Bone marrow (tissue), 2 donors: ENCODE data around the gene PDZD2.
"Not testable (repeated sequence)": the region's sequence is repeated elsewhere in the genome, so short reads cannot be mapped to it uniquely, and the experiment has no call there.

Experiments
- DNase-seq, 2 donors: peaks; one replicate each; lab custom pipeline; 2025; lab: John Stamatoyannopoulos, UW

The PDZD2 gene

DNA sequence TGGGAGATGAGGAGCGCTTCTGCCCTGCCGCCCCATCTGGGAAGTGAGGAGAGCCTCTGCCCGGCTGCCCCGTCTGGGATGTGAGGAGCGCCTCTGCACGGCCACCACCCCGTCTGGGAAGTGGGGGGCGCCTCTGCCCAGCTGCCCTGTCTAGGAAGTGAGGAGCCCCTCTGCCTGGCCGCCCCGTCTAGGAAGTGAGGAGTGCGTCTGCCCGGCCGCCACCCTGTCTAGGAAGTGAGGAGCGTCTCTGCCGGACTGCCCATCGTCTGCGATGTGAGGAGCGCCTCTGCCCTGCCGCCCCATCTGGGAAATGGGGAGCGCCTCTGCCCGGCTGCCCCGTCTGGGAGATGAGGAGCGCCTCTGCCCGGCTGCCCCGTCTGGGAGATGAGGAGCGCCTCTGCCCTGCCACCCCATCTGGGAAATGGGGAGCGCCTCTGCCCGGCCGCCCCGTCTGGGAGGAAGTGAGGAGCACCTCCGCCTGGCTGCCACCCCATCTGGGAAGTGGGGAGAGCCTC, 401.3 kb downstream of the PDZD2 start:
- DNase-seq: not testable (repeated sequence)

DNA sequence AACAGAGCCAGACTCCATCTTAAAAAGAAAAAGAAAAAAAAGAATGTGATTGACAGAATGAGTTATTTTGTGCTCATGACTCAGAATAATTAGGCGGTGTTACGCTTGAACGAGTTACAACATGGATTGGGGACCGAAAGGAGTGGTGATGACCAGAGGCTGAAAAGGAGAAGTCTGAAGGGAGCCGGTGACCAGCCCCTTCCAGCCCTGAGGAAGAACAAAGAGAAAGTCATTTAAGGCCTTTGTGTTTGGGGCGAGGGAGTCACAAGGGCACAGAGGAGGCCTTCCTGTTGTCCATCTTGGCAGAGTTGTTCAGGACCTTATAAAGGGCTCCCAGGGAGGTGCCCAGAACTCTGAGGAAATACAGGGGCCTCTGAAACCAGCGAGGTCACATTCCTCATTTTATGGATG, 403.6 kb downstream of the PDZD2 start:
- DNase-seq: no peak

DNA sequence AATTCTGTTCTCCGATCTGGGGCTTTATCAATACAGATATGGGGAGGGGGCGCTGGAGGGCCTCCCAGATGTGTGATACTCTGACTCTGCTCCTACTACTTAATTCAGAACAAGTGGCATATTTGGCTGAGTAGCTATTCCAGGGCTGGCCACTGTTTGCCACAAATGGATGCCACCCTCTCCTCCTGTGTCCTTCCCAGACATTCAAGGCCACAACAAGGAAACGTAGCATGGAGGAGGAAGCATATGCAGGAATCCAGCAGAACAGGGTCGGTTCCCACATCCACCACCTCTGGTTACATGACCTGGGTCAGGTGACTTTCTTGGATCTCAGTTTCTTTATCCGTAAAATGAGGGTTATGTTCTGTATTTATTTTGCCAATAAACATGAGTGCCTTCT, 404.2 kb downstream of the PDZD2 start:
- no peak for DNase-seq

DNA sequence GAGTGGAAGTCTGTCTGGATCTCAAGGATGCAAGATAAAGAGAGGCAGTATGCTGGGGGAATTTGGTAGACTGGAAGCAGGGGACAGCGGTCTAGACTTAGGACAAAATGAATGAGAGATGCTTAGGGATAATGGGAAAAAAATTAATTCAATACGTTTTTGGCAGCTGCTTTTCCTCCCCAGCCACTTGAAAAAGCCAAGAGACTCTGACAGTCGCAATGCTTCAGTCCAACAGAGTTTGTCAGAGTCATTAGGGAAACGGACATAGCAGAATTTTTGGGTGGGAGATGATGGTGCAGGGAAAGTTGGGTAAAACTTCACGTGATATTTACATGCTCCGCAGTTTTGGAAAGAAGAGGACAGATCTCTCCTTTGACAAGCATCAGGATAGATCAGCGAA, 405.5 kb downstream of the PDZD2 start:
- DNase-seq: no peak

DNA sequence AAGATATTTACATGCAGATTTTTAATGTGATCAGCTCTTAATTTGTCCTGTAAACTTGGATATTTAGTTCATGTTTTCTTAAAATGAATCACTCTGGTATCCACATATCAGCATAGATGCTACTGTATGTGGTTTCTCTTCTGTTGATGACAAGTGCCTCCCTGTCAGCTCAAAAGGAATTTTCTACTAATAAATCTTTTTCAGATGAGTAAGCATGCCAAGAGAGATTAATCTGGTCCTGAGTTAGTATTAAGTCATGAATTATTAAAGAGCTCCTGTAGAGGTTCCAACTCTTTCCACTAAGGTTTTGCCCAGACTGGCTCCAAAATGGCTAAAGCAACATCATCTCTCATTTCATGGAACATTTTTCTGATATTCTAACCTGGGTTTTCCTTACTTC, 406.0 kb downstream of the PDZD2 start:
- DNase-seq: no peak

DNA sequence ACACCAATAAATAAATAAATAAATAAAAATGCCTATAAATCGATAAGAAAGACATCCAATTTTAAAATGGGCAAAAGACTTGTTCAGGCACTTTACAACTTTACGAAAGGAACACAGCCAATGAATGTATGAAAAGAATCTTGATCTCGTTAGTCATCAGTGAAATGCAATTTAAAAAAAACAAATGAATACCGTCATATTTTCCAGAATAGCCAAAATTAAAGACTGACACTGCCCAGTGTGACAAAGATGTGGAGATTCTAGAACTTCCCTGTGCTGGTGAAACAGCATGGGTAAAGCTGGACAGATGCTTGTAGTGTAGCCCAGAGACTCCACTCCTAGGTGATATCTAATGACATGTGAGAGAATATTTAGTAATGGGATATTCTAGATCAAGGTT, 408.1 kb downstream of the PDZD2 start:
- DNase-seq: no peak

DNA sequence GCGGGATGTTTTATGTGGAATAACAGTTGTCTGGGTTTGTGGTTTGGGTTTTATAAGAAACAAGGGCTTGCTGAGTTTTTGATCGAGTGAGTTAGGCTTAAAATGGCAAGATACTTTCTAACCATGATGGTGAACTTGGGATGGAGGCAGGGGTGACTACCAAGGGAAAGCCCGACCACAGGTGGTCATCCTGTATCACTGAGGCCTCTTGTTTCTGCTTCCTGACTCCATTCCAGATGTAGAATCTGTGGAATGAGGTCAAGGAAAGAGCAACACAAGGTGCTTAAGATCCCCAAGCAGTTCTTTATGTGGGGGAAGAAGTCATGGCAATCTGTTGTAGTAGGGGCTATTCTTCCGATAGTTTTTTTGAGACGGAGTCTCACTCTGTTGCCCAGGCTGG, 412.9 kb downstream of the PDZD2 start:
- DNase-seq: no peak

DNA sequence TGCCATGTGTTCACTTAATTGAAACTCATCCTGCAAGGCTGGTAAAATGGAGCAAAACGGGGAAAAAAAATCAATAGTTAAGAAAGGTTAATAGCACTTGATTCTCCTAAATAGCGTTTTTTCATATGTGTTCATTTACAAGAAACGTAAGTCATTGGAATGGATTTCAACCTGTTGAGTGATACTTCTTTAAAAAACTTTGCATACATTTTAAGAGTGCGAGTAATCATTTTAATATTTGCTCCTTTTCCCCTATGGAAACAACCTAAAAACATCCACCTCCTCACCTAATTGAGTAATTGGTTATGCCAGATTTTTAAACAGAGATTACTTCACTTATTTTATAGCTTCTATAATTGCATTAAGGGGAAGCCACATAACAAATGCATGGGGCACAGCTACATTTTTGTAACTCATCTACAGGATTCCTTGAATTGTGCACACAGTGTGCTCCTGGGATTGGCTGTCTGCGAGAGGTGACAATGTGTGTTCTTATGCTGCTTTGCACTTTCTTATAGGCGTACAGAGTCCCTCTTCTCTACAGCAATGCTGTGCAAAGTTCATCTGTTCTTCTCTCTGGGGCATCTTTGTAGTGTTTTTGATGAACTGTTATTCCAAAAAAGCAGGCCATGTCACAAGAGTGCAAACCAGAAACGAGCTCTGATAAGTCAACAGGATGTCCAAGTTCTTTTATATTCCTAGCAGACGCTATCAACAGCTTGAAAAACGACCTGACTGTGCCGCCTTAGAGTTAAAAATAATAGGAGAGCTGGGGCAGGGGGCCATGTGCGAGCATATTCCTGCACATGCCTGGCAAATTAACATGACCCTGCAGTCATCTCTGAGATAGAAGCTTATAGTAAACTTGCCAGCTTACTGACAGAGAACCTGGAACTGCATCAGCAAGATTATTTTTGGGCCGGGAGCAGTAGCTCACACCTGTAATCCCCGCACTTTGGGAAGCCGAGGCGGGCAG, 417.2 kb downstream of the PDZD2 start:
- no peak for DNase-seq

DNA sequence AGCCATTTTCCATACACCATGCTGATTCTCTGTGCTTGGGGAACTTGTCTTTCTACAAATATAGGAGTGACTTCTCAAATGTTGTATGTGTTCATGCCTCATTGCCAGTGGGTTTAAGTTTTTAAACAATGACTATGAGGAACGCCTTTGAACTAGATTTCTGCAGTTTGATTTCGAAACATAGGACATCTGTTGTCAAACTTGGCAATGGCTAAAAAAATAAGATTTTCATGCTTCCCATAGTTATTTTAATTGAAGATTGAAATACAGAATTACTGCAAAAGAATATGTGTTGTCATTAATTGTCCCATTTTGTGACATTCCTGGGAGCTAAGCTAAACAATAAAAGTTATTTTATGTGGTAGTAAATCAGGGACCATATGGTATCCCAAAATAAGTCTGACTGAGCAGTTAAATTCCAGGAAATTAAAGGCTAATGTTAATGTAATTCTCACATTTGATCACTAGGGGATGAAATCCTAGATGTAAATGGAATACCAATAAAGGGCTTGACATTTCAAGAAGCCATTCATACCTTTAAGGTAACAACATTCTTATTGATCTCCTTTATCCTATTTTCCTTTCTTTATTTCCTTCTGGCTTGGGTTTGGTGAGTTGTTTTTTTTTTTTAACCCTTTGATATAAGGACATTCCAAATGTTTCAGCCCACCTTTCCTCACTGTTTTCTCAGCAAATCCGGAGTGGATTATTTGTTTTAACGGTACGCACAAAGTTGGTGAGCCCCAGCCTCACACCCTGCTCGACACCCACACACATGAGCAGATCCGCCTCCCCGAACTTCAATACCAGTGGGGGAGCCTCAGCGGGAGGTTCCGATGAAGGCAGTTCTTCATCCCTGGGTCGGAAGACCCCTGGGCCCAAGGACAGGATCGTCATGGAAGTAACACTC, 418.5 kb downstream of the PDZD2 start:
- no peak for DNase-seq

DNA sequence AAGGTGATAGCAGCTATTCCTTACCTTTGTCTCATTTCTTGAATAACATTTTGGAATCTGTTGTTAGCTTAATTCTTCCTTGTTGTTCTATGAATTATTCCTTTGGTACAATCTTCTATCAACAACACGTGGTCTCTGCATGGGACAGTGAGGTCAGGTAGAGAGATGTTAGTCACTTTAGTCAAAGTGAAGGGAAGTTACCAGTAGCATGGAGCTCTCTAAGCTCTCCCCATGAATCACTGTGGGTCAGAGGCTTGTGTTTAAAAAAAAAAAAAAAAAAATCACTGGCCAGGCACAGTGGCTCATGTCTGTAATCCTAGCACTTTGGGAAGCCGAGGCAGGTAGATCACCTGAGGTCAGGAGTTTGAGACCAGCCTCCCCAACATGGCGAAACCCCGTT, 419.2 kb downstream of the PDZD2 start:
- DNase-seq: no peak

DNA sequence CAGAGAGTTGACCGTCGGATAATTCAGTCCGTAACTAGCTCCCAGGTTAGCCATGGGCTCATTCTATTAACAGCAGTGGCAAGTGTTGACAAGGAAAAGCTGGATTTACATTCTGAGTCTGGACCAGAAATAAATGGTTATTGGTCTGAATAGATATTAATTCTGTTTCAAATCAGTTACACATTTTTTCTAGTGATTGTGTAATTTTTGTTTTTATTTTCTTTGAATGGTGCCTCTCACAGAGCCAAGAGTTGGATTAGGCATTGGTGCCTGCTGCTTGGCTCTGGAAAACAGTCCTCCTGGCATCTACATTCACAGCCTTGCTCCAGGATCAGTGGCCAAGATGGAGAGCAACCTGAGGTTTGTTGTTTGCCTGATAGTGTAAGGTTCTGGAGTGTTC, 420.1 kb downstream of the PDZD2 start:
- no peak for DNase-seq

DNA sequence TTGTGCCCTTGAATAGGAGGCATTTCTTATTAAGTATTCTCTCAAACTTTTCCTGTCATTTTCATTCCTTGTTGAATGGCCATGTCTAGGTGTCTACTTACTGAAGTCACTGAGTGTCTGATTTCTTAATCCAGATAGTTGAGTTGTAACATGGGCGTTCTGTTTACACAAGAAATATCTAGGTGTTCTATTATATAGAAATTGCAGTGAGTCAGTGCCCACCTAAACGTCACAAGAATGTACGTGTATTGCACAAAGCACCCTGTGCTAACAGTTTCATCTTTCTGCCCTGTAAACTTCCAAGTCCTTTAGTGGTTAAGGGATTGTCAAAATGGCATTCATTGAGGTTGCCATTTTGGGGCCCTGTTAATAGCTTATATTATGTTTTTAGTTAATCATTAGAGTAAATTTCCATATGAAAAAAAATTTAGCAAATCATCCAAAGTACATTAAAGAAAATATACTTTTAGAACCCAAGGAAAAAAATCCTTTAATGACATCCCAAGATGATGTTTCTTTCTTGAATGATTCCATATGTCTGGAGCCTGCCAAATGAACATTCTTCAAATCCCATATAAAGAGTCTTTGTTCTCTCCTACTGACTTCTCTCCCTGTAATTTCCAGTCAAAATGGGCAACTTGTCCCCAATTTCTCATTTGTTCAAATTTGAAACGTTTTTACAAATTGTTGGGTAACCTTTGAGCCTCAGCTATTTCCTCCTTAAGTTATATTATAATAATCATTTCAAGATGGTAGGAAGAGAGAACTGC, 421.0 kb downstream of the PDZD2 start:
- DNase-seq: no peak

DNA sequence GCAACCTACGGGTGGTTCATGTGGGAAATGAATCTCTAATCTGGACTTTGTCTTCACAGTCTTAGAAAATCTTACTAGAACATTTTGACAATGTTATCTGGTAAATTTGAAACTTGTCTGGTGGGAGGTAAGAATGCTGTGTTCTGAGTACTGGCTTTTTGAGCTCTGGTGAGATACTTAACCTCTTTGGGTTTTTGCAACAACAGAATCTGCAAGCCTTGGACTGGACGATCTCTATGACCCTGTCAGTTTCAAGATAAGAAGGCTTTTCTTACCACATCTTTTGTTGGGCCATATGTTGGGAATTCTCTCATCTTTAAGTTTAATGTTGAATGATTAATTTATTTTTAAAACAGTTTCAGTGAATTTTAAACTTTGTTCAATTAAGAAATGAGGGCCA, 422.3 kb downstream of the PDZD2 start:
- no peak for DNase-seq

DNA sequence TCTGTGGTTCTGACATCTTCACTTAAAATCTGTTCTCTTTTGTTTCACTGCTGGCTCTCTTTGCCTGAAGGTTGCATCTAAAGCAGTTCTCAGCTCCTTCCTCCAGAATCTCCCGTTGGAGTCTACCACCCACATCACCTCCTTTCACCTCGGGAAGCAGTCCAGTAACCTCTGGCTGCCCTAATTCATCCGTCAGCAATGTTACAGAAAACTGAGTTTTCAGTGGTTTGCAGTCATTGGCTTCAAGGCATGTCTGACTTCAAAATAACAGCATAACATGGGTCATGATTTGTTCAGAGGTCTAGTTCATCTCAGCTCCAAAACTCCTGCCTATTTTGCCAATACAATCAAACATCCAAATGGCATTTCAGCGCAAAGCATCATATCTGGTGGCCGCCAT, 427.5 kb downstream of the PDZD2 start:
- no peak for DNase-seq

DNA sequence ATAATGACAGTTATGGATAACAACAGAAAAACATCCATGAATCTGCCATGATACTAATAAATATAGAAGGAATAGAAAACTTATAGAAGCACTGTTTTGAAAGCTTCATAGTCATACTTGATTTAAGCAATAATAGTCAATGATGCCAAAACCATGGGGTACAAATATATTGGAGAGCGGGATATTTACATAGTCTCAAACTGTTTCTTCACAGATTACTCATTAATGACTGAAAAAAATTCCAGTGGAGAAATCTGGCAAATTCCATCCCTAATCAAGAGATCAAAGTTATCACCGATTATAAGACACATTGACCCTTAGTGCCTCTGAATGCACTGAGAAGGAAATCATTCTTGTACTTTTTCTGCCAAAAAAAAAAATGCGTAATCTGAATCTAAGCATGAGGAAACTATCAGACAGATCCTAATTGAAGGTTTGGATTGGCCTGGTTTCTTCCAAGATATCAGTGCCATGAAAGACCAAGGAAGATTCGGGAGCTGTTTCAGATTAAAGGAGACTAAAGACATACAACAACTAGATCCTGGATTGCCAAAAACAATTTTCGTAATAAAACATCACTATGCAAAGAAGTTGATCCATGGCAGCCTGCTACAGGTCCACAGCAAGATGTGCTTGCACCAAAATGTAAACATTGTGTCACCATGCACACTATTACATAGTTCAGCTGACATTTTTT, 429.0 kb downstream of the PDZD2 start:
- no peak for DNase-seq

DNA sequence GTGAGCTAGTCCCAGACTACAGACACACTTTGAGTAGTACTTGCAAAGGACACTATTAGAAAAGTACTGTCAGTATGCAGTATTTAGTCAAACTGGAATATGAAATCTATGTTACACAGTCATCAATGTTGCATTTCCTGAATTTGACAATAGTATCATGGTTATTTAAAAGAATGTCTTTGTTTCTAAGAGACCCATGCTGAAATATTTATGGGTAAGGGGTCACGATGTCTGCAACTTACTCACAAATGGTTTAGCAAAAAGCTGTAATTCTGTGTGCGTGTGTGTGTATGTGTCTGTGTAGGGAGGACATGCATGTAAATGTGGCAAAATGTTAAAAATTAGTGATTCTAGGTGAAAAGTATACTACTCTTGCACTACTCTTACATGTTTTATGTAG, 429.6 kb downstream of the PDZD2 start:
- no peak for DNase-seq

DNA sequence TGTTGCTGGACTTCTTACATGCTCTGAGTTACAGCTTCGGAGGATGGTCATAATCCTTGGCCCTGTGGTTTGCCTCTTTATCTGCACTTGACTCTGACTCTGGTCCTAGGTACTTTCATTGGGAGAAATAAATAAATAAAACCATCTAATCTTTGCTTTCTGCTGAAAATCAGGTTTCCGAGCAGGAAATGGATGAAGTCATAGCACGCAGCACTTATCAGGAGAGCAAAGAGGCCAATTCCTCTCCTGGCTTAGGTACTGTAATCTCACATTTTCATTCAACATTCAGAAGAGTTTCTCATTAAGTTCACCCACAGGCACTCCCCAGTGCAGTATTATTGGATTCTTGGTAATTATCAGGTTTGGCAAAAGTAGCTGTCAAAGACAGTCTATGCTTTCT, 430.5 kb downstream of the PDZD2 start:
- no peak for DNase-seq

DNA sequence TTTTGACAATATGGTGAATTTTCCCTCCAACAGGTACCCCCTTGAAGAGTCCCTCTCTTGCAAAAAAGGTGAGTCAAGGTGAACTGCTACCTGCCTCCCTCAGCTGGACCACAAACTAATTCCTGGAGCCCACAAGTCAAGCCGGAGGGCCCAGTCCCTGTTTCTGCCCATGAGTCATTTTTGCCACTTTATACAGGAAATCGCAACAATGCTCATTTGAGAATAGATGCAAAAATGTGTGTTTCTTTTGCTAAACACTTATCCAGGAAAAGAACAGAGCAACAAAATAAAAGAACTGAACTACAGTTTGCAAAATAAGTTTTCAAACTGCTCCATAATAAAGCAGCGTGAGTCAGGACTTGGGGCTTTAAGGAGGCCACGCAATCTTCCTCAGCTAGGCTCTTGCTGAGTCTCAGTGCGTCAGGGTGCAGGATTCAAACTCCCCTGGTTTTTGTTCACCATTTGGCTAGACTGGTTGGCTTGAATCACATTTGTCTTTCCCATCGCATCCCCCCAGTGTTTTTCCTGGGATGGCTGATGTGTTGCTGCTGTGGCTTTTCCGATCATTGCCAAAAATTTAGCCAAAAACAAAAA, 432.5 kb downstream of the PDZD2 start:
- DNase-seq: no peak

DNA sequence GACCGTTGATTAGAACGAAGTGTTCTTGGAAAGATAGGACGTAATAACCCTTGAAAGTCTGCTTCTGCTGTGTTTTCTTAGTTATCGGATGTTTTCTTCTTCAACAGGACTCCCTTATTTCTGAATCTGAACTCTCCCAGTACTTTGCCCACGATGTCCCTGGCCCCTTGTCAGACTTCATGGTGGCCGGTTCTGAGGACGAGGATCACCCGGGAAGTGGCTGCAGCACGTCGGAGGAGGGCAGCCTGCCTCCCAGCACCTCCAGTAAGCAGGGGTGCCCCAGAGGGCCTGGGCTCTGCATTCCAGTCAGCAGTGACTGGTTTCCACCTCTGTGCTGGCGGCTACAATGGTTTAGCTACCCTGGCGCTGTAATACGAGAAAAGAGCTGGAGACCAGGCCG, 433.1 kb downstream of the PDZD2 start:
- no peak for DNase-seq

DNA sequence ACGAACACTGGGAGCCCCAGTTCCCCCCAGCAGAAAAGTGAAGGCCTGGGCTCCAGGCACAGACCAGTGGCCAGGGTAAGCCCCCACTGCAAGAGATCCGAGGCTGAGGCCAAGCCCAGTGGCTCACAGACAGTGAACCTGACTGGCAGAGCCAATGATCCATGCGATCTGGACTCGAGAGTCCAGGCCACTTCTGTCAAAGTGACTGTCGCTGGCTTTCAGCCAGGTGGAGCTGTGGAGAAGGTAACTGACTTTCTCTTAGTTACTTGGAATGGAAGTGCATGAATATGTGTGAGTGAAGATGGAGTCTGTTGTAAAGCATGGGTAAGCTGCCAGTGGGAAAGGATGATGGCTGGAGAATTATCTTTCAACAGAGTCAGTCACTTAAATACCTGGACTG, 435.5 kb downstream of the PDZD2 start:
- no peak for DNase-seq
